ENCODE results near the gene AMZ1.

GRCh38 chr7:2657208-2657607 is 30.8 kb upstream of the AMZ1 start:
- TF ChIP-seq STAT3 (IDR thresholded peaks at IDR 0.05; ENCODE audit: low read depth, low read length) (no peak), POLR2A (IDR thresholded peaks at IDR 0.05; ENCODE audit: low read depth, low read length) (no peak), CTCF (IDR thresholded peaks at IDR 0.05 in 2 of 3, conservative IDR thresholded peaks at IDR 0.05 in 1 of 3; ENCODE audit: control insufficient read depth in 2 of 3, extremely low read depth in 1 of 3, insufficient read depth in 1 of 3, low read depth in 3 of 3, low read length in 3 of 3) (no peak), JUND (IDR thresholded peaks at IDR 0.05; ENCODE audit: low read depth, low read length) (no peak), BCLAF1 (IDR thresholded peaks at IDR 0.05) (no peak), CEBPZ (IDR thresholded peaks at IDR 0.05; ENCODE audit: low read depth, low read length) (no peak), REST (IDR thresholded peaks at IDR 0.05; ENCODE audit: low read depth, low read length) (no peak), SMC3 (IDR thresholded peaks at IDR 0.05; ENCODE audit: borderline replicate concordance, low read length) (no peak)

All from GM12878 (cell line).